ENCODE data around the gene RAB24.
"Not testable (repeated sequence)": the region's sequence is repeated elsewhere in the genome, so short reads cannot be mapped to it uniquely, and the experiment has no call there.

RAB24 gene

GRCh38 chr5:177290816-177291596 is 12.5 kb downstream of the RAB24 start:
- DNase-seq: no peak

GRCh38 chr5:177288191-177288590 is 15.3 kb downstream of the RAB24 start:
- DNase-seq: no peak

GRCh38 chr5:177276886-177277285 is 26.6 kb downstream of the RAB24 start:
- no peak for DNase-seq

GRCh38 chr5:177275883-177276282 is 27.6 kb downstream of the RAB24 start:
- DNase-seq: no peak

DNA sequence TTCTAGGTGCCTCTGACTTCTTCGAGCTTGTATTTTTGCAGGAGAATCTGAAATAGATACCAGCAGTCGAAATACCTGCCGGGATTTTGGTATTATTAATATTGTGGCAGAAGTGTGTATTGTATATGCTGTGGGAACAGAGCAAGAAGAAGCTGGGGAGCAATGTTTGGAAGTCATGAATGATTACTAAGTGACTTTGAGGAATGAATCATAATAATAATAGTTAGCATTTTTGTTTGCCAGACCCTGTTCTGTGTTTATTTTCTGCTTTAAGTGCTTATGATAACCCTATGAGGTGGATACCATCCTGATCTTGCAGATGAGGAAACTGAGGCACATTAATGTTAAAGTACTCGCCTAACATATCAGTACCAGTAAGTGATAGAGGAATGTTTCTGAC is 32.4 kb downstream of the RAB24 start:
- DNase-seq: no peak

DNA sequence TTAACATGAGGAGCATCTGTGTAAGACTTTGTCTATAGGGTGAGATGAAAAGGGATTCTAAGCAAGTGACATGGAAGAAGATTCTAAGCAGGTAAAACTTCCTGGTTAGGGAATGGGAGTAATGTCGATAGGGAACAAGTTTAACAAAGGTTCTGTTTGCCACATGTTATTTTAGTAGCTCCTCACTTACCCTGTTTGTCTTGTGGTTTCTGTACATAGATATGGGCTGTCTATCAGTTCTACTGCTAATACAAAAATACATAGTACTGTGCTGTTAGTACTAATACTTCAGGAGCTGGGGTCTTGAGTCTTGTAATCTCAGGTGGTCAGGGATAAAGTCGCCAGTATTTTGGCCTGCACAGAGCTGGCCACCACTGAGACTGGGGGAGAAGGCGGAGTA is 32.9 kb downstream of the RAB24 start:
- DNase-seq: no peak

DNA sequence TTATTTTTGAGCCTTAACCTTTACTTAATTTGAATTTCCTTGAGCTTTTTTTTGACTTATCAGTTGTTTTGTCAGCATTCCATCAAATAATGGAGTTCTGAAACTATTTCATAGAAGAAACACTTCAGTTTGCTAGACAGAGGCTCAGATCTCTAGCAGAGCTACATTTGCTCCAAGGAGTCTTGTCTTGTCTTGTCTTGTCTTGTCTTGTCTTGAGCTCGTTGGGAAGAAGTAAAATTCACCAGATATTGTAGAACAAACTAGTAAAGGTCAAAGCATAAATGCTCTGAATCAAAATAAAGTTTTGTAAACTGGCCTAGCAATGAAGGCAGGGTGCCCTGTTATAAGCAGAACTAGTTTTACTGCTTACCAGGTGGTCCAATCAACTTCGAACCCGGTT is 33.5 kb downstream of the RAB24 start:
- no peak for DNase-seq

DNA sequence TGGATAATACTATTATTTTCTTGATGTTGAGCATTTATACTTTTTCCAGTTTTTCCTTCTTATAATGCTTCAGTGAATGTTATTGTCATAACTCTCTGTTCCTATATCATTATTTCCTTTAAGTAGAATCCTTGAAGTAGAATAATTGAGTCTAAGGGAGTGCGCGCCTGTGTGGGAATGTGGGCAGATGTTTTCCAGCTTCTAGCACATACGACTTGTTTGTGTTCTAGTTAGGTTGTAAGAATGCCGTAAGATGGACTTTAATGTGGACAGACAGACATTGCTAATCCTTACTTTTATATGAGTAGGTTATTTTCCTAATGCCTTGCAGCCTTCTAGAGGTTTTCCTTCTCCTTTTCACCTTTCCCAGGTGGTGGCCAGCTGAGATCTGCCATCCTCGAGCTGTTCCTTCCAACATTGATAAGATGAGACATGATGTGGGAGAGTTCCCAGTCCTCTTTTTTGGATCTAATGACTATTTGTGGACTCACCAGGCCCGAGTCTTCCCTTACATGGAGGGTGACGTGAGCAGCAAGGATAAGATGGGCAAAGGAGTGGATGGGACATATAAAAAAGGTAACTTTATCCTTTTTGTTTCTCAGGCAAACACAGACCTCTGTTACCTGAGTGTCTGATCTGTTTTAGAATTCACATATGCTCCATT is 34.2 kb downstream of the RAB24 start:
- DNase-seq: no peak

DNA sequence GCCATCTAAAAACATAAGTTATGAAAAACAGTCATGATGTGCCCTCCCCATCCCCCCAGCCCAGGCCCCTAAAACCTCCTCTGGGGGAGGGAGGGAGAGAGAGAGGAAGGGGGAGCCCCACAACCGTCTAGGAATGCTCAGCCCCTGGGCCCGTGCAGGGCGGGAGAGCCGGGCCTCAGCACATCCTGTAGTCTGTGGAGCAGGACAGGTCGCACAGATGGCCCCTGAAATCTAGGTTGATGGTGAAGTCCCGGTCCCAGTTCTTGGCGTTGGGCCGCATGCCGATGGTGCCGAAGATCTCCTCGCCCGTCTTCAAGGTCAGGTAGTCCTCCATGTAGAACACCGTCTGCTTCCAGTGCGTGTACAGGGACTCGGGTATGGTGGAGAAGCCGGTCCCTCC is 38.1 kb downstream of the RAB24 start:
- no peak for DNase-seq

GRCh38 chr5:177264178-177264577 is 39.3 kb downstream of the RAB24 start:
- no peak for DNase-seq

DNA sequence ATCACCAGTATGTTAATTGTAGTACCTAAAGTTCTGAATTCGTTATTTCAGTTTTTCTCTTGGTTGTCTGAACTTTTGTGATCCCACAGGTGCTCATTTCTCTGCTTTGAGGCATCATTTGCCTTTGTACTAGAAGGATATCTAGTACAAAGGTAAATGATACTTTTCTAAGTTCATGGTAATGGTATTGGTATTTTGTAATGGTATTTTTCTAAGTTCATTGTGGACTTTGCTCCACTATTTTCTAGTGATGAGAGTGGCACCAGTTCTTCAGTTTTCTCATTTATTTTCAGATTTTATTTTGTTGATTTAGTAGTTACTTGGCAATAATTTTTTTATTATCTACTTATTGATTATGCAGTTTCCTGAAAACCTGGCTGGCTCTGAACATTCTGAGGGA is 42.0 kb downstream of the RAB24 start:
- DNase-seq: no peak

DNA sequence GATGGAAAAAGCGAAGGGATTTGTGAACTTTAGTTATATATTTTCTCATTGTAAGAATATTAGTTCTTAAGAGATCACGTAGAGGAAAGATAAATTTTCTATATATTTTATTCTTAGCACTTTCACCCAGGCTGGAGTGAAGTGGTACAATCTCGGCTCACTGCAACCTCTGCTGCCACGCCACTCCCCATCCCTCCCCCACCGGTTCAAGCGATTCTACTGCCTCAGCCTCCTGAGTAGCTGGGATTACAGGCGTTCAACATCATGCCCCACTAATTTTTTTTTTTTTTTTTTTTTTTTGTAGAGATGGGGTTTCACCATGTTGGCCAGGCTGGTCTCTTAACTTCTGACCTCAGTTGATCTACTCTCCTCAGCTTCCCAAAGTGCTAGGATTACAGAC is 42.6 kb downstream of the RAB24 start:
- DNase-seq: no peak

DNA sequence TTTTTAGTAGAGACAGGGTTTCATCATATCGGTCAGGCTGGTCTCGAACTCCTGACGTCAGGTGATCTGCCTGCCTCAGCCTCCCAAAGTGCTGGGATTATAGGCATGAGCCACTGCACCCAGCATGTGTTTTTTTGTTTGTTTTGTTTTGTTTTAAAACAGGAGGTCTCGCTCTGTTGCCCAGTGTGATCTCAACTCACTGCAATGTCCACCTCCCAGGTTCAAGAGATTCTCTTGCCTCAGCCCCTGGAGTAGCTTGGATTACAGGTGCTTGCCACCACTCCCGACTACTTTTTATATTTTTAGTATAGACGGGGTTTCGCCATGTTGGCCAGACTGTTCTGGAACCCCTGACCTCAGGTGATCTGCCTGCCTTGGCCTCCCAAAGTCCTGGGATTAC is 44.8 kb downstream of the RAB24 start:
- not testable (repeated sequence) for DNase-seq

DNA sequence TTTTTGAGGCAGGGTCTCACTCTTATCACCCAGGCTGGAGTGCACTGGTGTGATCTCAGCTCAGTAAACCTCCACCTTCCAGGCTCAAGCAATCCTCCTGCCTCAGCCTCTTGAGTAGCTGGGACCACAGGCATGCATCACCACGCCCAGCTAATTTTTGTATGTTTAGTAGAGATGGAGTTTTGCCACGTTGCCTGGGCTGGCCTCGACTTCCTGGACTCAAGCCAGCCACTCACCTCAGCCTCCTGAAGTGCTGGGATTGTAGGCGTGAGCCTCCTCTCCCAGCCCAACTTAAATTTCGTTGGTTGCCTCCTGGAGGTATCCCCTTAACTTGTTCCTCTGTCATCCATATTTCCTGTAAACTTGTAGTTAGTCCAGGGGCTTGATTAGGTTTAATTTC is 47.2 kb downstream of the RAB24 start:
- no peak for DNase-seq

- DNase-seq: no peak
Observed at GRCh38 chr5:177253252-177253651, 50.3 kb downstream of the RAB24 start.
